Measurements from ENCODE around the gene PPP1R7. TPM values are rescaled to one million over a fixed set of nuclear protein-coding genes. Genes with fewer than 3 reads are reported as not detected.

Gene PPP1R7
- total RNA-seq, 2 experiments from 2014 or later: 104 to 129 TPM

- Mint-ChIP-seq H3K27ac (no peak overlapping the region), H3K36me3 (ENCODE audit: low read depth) (peaks cover 36% of the 10 kb centered on the region), H3K4me1 (no peaks in the 10 kb centered on the region), H3K9me3 (ENCODE audit: low read depth) (no peaks in the 10 kb centered on the region), H3K27me3 (no peaks in the 10 kb centered on the region), H3K4me3 (no peak overlapping the region)
- CTCF ChIA-PET: no interaction called here
- intact Hi-C loops (cut with DNase I, micrococcal nuclease): no loop called here
- ATAC-seq: no peak
- no peak for DNase-seq
- POLR2A ChIA-PET: no interaction called here
Measured at GRCh38 chr2:241135737-241136136, 14.5 kb upstream of the PPP1R7 start.

- Mint-ChIP-seq H3K4me3 (no peak overlapping the region), H3K9me3 (ENCODE audit: low read depth) (no peaks in the 10 kb centered on the region), H3K4me1 (no peaks in the 10 kb centered on the region), H3K27ac (no peak overlapping the region), H3K36me3 (ENCODE audit: low read depth) (peaks cover 34% of the 10 kb centered on the region), H3K27me3 (no peaks in the 10 kb centered on the region)
- DNase-seq (no peak), ATAC-seq (no peak)
- POLR2A ChIA-PET: no interaction called here
- intact Hi-C loops (cut with DNase I, micrococcal nuclease): no loop called here
- CTCF ChIA-PET: no interaction called here
Measured at GRCh38 chr2:241136191-241136590, 14.1 kb upstream of the PPP1R7 start.

- Mint-ChIP-seq H3K36me3 (ENCODE audit: low read depth) (peaks cover 38% of the 10 kb centered on the region), H3K4me1 (no peaks in the 10 kb centered on the region), H3K27ac (no peak overlapping the region), H3K4me3 (no peak overlapping the region), H3K9me3 (ENCODE audit: low read depth) (no peaks in the 10 kb centered on the region), H3K27me3 (no peaks in the 10 kb centered on the region)
- ATAC-seq (no peak), DNase-seq (no peak)
- POLR2A ChIA-PET: no interaction called here
- CTCF ChIA-PET: no interaction called here
- intact Hi-C loops (cut with DNase I, micrococcal nuclease): no loop called here
Measured at GRCh38 chr2:241136661-241137260, 13.5 kb upstream of the PPP1R7 start.

GRCh38 chr2:241137276-241138190 lies 12.7 kb upstream of the PPP1R7 start:
- POLR2A ChIA-PET: no interaction called here
- Mint-ChIP-seq H3K4me3 (no peak overlapping the region), H3K4me1 (no peaks in the 10 kb centered on the region), H3K27ac (no peak overlapping the region), H3K27me3 (no peaks in the 10 kb centered on the region), H3K9me3 (ENCODE audit: low read depth) (no peaks in the 10 kb centered on the region), H3K36me3 (ENCODE audit: low read depth) (peaks cover 41% of the 10 kb centered on the region)
- intact Hi-C loops (cut with DNase I, micrococcal nuclease): no loop called here
- CTCF ChIA-PET: interaction anchor here (0.7 kb wide), 1 partner anchor 106 kb away, joined by 3 read pairs; no protein-coding TSS in a partner anchor
- ATAC-seq (no peak), DNase-seq (no peak)

GRCh38 chr2:241138471-241138870 lies 11.8 kb upstream of the PPP1R7 start:
- H3K27me3 Mint-ChIP-seq: no peaks in the 10 kb centered on the region
- ATAC-seq (no peak), DNase-seq (no peak)
- no peak overlapping the region for H3K27ac Mint-ChIP-seq
- no peaks in the 10 kb centered on the region for H3K4me1 Mint-ChIP-seq
- intact Hi-C loops (cut with DNase I, micrococcal nuclease): no loop called here
- POLR2A ChIA-PET: no interaction called here
- H3K4me3 Mint-ChIP-seq: no peak overlapping the region
- no peaks in the 10 kb centered on the region for H3K9me3 Mint-ChIP-seq (ENCODE audit: low read depth)
- CTCF ChIA-PET: no interaction called here
- H3K36me3 Mint-ChIP-seq (ENCODE audit: low read depth): peaks cover 36% of the 10 kb centered on the region

GRCh38 chr2:241139531-241140444 lies 10.5 kb upstream of the PPP1R7 start:
- ATAC-seq: no peak
- POLR2A ChIA-PET: interaction anchor here (1.2 kb wide), 1 partner anchor 25 kb away, joined by 3 read pairs; no protein-coding TSS in a partner anchor
- CTCF ChIA-PET: interaction anchor here (0.6 to 1.7 kb wide), 2 partner anchors 12 to 34 kb away, joined by 3 to 5 read pairs; no protein-coding TSS in a partner anchor
- no peaks in the 10 kb centered on the region for H3K27me3 Mint-ChIP-seq
- H3K36me3 Mint-ChIP-seq (ENCODE audit: low read depth): peaks cover 32% of the 10 kb centered on the region
- no peak for DNase-seq
- H3K4me3 Mint-ChIP-seq: no peak overlapping the region
- no peak overlapping the region for H3K27ac Mint-ChIP-seq
- no peaks in the 10 kb centered on the region for H3K4me1 Mint-ChIP-seq
- intact Hi-C loops (cut with DNase I, micrococcal nuclease): no loop called here
- no peaks in the 10 kb centered on the region for H3K9me3 Mint-ChIP-seq (ENCODE audit: low read depth)

GRCh38 chr2:241140445-241140840 lies 9.8 kb upstream of the PPP1R7 start:
- Mint-ChIP-seq H3K4me1 (no peaks in the 10 kb centered on the region), H3K9me3 (ENCODE audit: low read depth) (no peaks in the 10 kb centered on the region), H3K4me3 (no peak overlapping the region), H3K36me3 (ENCODE audit: low read depth) (peaks cover 35% of the 10 kb centered on the region), H3K27me3 (no peaks in the 10 kb centered on the region), H3K27ac (no peak overlapping the region)
- intact Hi-C loops (cut with DNase I, micrococcal nuclease): no loop called here
- ATAC-seq (no peak), DNase-seq (no peak)
- ChIA-PET POLR2A (interaction anchor here (1.2 kb wide), 1 partner anchor 24 kb away, joined by 3 read pairs; no protein-coding TSS in a partner anchor), CTCF (interaction anchor here (1.1 to 1.7 kb wide), 2 partner anchors 11 to 136 kb away, joined by 3 to 5 read pairs; no protein-coding TSS in a partner anchor)

GRCh38 chr2:241141214-241141770 lies 9.0 kb upstream of the PPP1R7 start:
- POLR2A ChIA-PET: interaction anchor here (1.2 kb wide), 1 partner anchor 23 kb away, joined by 3 read pairs; no protein-coding TSS in a partner anchor
- CTCF ChIA-PET: interaction anchor here (1.1 to 1.7 kb wide), 2 partner anchors 10 to 135 kb away, joined by 3 to 5 read pairs; no protein-coding TSS in a partner anchor
- Mint-ChIP-seq H3K36me3 (ENCODE audit: low read depth) (peaks cover 28% of the 10 kb centered on the region), H3K27ac (no peak overlapping the region), H3K4me1 (peaks cover 2% of the 10 kb centered on the region), H3K27me3 (no peaks in the 10 kb centered on the region), H3K9me3 (ENCODE audit: low read depth) (no peaks in the 10 kb centered on the region), H3K4me3 (no peak overlapping the region)
- no peak for ATAC-seq
- no peak for DNase-seq
- intact Hi-C loops (cut with DNase I, micrococcal nuclease): no loop called here

- DNase-seq: no peak
- Mint-ChIP-seq H3K9me3 (ENCODE audit: low read depth) (no peaks in the 10 kb centered on the region), H3K4me3 (no peak overlapping the region), H3K27me3 (no peaks in the 10 kb centered on the region), H3K4me1 (peaks cover 6% of the 10 kb centered on the region), H3K27ac (no peak overlapping the region), H3K36me3 (ENCODE audit: low read depth) (peaks cover 25% of the 10 kb centered on the region)
- no peak for ATAC-seq
- ChIA-PET POLR2A (no interaction called here), CTCF (no interaction called here)
- intact Hi-C loops (cut with DNase I, micrococcal nuclease): no loop called here
Measured at GRCh38 chr2:241142063-241142462, 8.2 kb upstream of the PPP1R7 start.

- Mint-ChIP-seq H3K4me1 (peaks cover 6% of the 10 kb centered on the region), H3K36me3 (ENCODE audit: low read depth) (peaks cover 25% of the 10 kb centered on the region), H3K27me3 (no peaks in the 10 kb centered on the region), H3K27ac (no peak overlapping the region), H3K9me3 (ENCODE audit: low read depth) (no peaks in the 10 kb centered on the region), H3K4me3 (no peak overlapping the region)
- intact Hi-C loops (cut with DNase I, micrococcal nuclease): no loop called here
- ChIA-PET POLR2A (no interaction called here), CTCF (no interaction called here)
- DNase-seq (no peak), ATAC-seq (no peak)
Measured at GRCh38 chr2:241142593-241142992, 7.7 kb upstream of the PPP1R7 start.

GRCh38 chr2:241146286-241146685 lies 4.0 kb upstream of the PPP1R7 start:
- DNase-seq (no peak), ATAC-seq (no peak)
- Mint-ChIP-seq H3K9me3 (ENCODE audit: low read depth) (no peaks in the 10 kb centered on the region), H3K4me1 (peaks cover 21% of the 10 kb centered on the region), H3K27me3 (no peaks in the 10 kb centered on the region), H3K27ac (no peak overlapping the region), H3K36me3 (ENCODE audit: low read depth) (peaks cover 20% of the 10 kb centered on the region), H3K4me3 (no peak overlapping the region)
- intact Hi-C loops (cut with DNase I, micrococcal nuclease): no loop called here
- CTCF ChIA-PET: no interaction called here
- POLR2A ChIA-PET: interaction anchor here (0.7 kb wide), 1 partner anchor 8 kb away, joined by 4 read pairs; no protein-coding TSS in a partner anchor
